ENCODE data around the gene AS3MT.

Gene AS3MT

GRCh38 chr10:102949916-102950315, 80.6 kb downstream of the AS3MT start:
- no peaks in the 10 kb centered on the region for H3K4me1 ChIP-seq (ENCODE audit: insufficient read depth, low read length)
- no peak overlapping the region for H3K9ac ChIP-seq (ENCODE audit: low read depth, low read length)
- H3K9me3 ChIP-seq (ENCODE audit: control insufficient read depth, insufficient read depth, low read length): no peaks in the 10 kb centered on the region
- no peaks in the 10 kb centered on the region for H3K36me3 ChIP-seq (ENCODE audit: insufficient read depth, low read length)

GRCh38 chr10:102951316-102951715, 82.0 kb downstream of the AS3MT start:
- Histone ChIP-seq H3K36me3 (ENCODE audit: insufficient read depth, low read length) (no peaks in the 10 kb centered on the region), H3K9me3 (ENCODE audit: control insufficient read depth, insufficient read depth, low read length) (no peaks in the 10 kb centered on the region), H3K9ac (ENCODE audit: low read depth, low read length) (no peak overlapping the region), H3K4me1 (ENCODE audit: insufficient read depth, low read length) (no peaks in the 10 kb centered on the region)
